Adrenal gland (tissue), 12 donors: ENCODE results near the gene PACS1. TPM values are rescaled to one million over a fixed set of nuclear protein-coding genes. Genes with fewer than 3 reads are reported as not detected.

ENCODE experiments used
- DNase-seq, 7 donors: peaks; one replicate each; pipeline ENCODE4 v3.0.0-alpha.2; 2019 to 2020
- H3K27ac ChIP-seq, 5 donors: fragments of 200-600 bp; sonication (generic) in 4 of 5; 1 replicate in 3 of 5; 2 replicates in 2 of 5; pipeline versions ENCODE4 v1.5.1 to v1.8.0; 2016 to 2020; ENCODE audit warnings: mild to moderate bottlenecking in 1 of 5
- H3K27me3 ChIP-seq: fragments of 200-600 bp; 2 replicates; pipeline ENCODE4 v1.8.0; 2021
- H3K36me3 ChIP-seq, 2 donors: fragments of 200-600 bp; replicated peaks in 1 of 2; 1 replicate in 1 of 2; 2 replicates in 1 of 2; pipeline versions ENCODE4 v1.5.1 to v1.8.0; 2018 to 2022
- H3K4me1 ChIP-seq, 2 donors: fragments of 200-600 bp; replicated peaks in 1 of 2; 1 replicate in 1 of 2; 2 replicates in 1 of 2; pipeline versions ENCODE4 v1.5.1 to v1.8.0; 2018 to 2021
- H3K4me3 ChIP-seq, 4 donors: fragments of 200-600 bp; sonication (generic) in 3 of 4; one replicate each; pipeline ENCODE4 v1.5.1; 2016 to 2018
- H3K9me3 ChIP-seq, 3 donors: fragments of 200-600 bp; sonication (generic) in 1 of 3; replicated peaks in 1 of 3; 1 replicate in 2 of 3; 2 replicates in 1 of 3; pipeline versions ENCODE4 v1.5.1 to v1.8.0; 2016 to 2021
- CTCF ChIP-seq, 6 experiments: fragments of 450-650 bp in 4 of 6; fragments of 200-600 bp in 2 of 6; sonication (generic) in 1 of 6; IDR thresholded peaks; 1 replicate in 5 of 6; 2 replicates in 1 of 6; pipeline versions ENCODE4 v1.5.1 to v1.8.0; 2016 to 2021; ENCODE audit warnings: antibody characterized with exemption in 6 of 6, mild to moderate bottlenecking in 2 of 6, moderate library complexity in 1 of 6
- POLR2A ChIP-seq, 2 donors: fragments of 450-650 bp; IDR thresholded peaks; one replicate each; pipeline ENCODE4 v1.6.1; 2017; ENCODE audit warnings: antibody characterized with exemption in 2 of 2, mild to moderate bottlenecking in 2 of 2, moderate library complexity in 1 of 2
- WGBS, 4 donors: extraction: QIAGEN DNeasy Blood & Tissue Kit in 2 of 4; methylation state at CpG; one replicate each; pipeline versions ENCODE4 v1.1.5 to v1.1.7; 2013 to 2017; 5-methylcytosine and 5-hydroxymethylcytosine counted together
- intact Hi-C, 2 donors: fragments of 100-400 bp; cut with DNase I; formaldehyde crosslinking; loops; one replicate each; pipeline versions ENCODE4 v1.14.1 to v1.15.0; 2022 to 2023
- polyA plus RNA-seq, 3 donors: library from polyadenylated mRNA; stranded (reverse); fragments of 200-250 nt in 2 of 3; fragments of 350-450 nt in 1 of 3; fragmentation: Illumina TruSeq in 1 of 3; extraction: RNeasy Lipid Tissue Mini Kit (QIAGEN cat#74804) in 1 of 3; gene quantifications; one replicate each; pipeline ENCODE4 v1.2.3, GENCODE V29; 2013 to 2014
- total RNA-seq, 9 donors: library from RNA; depleted of rRNA in 4 of 9; stranded (reverse); fragments of >200 nt in 4 of 9; fragments of 120-200 nt in 1 of 9; fragmentation: NEBNext Ultra II Directional in 1 of 9; extraction: Animal tissue kit (Norgen Biotek cat#: 25700) in 1 of 9; gene quantifications; one replicate each; pipeline versions ENCODE4 v1.1.0 to v1.2.4, GENCODE V29; 2013 to 2023
- donor health status: healthy with polysubstance abuse.
- donor health status: Bipolar disorder and iron deficiency.
- donor health status: DM: yes; HTN: yes; CAD: no.
- donor health status: DM: no; HTN: no; CAD: no.
- donor health status: DM: no; HTN: no; CAD: no.
- donor health status: DM: yes; HTN: yes; CAD: no.

PACS1 gene
- total and polyA plus RNA-seq, 12 donors = 21.1 to 60.5 (median 38.2) TPM

- TF ChIP-seq CTCF (IDR thresholded peaks at IDR 0.05) (no peak), POLR2A (IDR thresholded peaks at IDR 0.05) (no peak)
- intact Hi-C loops = no loop called here
- peak overlapping the region in 4 of 5 donors; percentile 38 to 87 (median 78) for H3K27ac ChIP-seq
- peaks cover 7 to 20% of the 10 kb centered on the region in 2 donors for H3K4me1 ChIP-seq
- no peaks in the 10 kb centered on the region for H3K9me3 ChIP-seq
- WGBS, 4 donors = 0 to 3% (median 0%) methylated on average over 9 to 17 of the region's 17 CpGs
- H3K36me3 ChIP-seq = peaks cover 0 to 35% of the 10 kb centered on the region in 2 donors
- peaks cover 7% of the 10 kb centered on the region for H3K27me3 ChIP-seq
- H3K4me3 ChIP-seq = peak overlapping the region; percentile 39 to 89 (median 79)
- no peak for DNase-seq
Measured at GRCh38 chr11:66052664-66052982, 17.4 kb upstream of the PACS1 start.

GRCh38 chr11:66055021-66055420 lies 15.1 kb upstream of the PACS1 start:
- H3K9me3 ChIP-seq = no peaks in the 10 kb centered on the region
- no peak overlapping the region for H3K27ac ChIP-seq
- peaks cover 7 to 20% of the 10 kb centered on the region in 2 donors for H3K4me1 ChIP-seq
- no peaks in the 10 kb centered on the region for H3K27me3 ChIP-seq
- no peak overlapping the region for H3K4me3 ChIP-seq
- no peak for TF ChIP-seq CTCF (IDR thresholded peaks at IDR 0.05)
- TF ChIP-seq POLR2A (IDR thresholded peaks at IDR 0.05) = no peak
- DNase-seq = peak in 1 of 7 donors; percentile 13
- peaks cover 0 to 59% of the 10 kb centered on the region in 2 donors for H3K36me3 ChIP-seq
- intact Hi-C loops = no loop called here
- 85 to 93% (median 91%) methylated on average over 7 of the region's 7 CpGs for WGBS, 4 donors

- no peak for DNase-seq
- H3K4me3 ChIP-seq = no peak overlapping the region
- peaks cover 7 to 16% of the 10 kb centered on the region in 2 donors for H3K4me1 ChIP-seq
- no peaks in the 10 kb centered on the region for H3K9me3 ChIP-seq
- H3K36me3 ChIP-seq = peaks cover 0 to 73% of the 10 kb centered on the region in 2 donors
- H3K27me3 ChIP-seq = no peaks in the 10 kb centered on the region
- TF ChIP-seq CTCF (IDR thresholded peaks at IDR 0.05) (no peak), POLR2A (IDR thresholded peaks at IDR 0.05) (no peak)
- intact Hi-C loops = no loop called here
- no peak overlapping the region for H3K27ac ChIP-seq
- WGBS, 4 donors = 67 to 78% (median 72%) methylated on average over 4 to 7 of the region's 7 CpGs
Measured at GRCh38 chr11:66056501-66056900, 13.6 kb upstream of the PACS1 start.

- H3K36me3 ChIP-seq = peaks cover 0 to 100% of the 10 kb centered on the region in 2 donors
- H3K9me3 ChIP-seq = no peaks in the 10 kb centered on the region
- H3K27me3 ChIP-seq = no peaks in the 10 kb centered on the region
- intact Hi-C loops = no loop called here
- 75 to 84% (median 81%) methylated on average over 6 to 8 of the region's 8 CpGs for WGBS, 4 donors
- TF ChIP-seq POLR2A (IDR thresholded peaks at IDR 0.05) (no peak), CTCF (IDR thresholded peaks at IDR 0.05) (no peak)
- no peaks in the 10 kb centered on the region for H3K4me1 ChIP-seq
- no peak for DNase-seq
- H3K27ac ChIP-seq = no peak overlapping the region
- no peak overlapping the region for H3K4me3 ChIP-seq
Measured at GRCh38 chr11:66059966-66060680, 9.9 kb upstream of the PACS1 start.
